PC-3 (cell line): ENCODE results near the gene SLC16A13.
"Not testable (repeated sequence)": the region's sequence is repeated elsewhere in the genome, so short reads cannot be mapped to it uniquely, and the experiment has no call there.

ENCODE experiments used
- CTCF ChIP-seq: fragments of 300-600 bp; sonication (generic); conservative IDR thresholded peaks from 2 replicates; pipeline ENCODE4 v1.5.1; 2017; ENCODE audit warnings: antibody characterized with exemption, low read depth, mild to moderate bottlenecking, low read length
- EZH2 ChIP-seq: fragments of 300-600 bp; sonication (generic); IDR thresholded peaks from one replicate; pipeline ENCODE4 v1.6.1; 2017; ENCODE audit warnings: antibody characterized with exemption, mild to moderate bottlenecking, low read length; ENCODE audit not compliant: unreplicated experiment
- EZH2phosphoT487 ChIP-seq: fragments of 300-600 bp; sonication (generic); IDR thresholded peaks from 2 replicates; pipeline ENCODE4 v1.6.1; 2018; ENCODE audit warnings: mild to moderate bottlenecking, antibody characterized with exemption, low read length, borderline replicate concordance

GRCh38 chr17:7046725-7047397, 11.0 kb downstream of the SLC16A13 start:
- TF ChIP-seq CTCF, EZH2, EZH2phosphoT487: not testable (repeated sequence)
